HepG2 (cell line): Measurements from ENCODE around the gene CCDC85C. TPM values are rescaled to one million over a fixed set of nuclear protein-coding genes. Genes with fewer than 3 reads are reported as not detected.

Experiments used
- CCAR2 ChIP-seq: fragments of 200-400 bp; formaldehyde crosslinking; optimal IDR thresholded peaks from 2 replicates; pipeline ENCODE3; 2018; ENCODE audit warnings: low read depth, mild to moderate bottlenecking, low read length, moderate library complexity
- DRAP1 ChIP-seq: IDR thresholded peaks from 2 replicates; pipeline ENCODE4 v1.6.1; 2016; ENCODE audit warnings: missing genetic modification reagents, missing compliant biosample characterization
- EP300 ChIP-seq, 3 experiments: sonication (generic) in 1 of 3; formaldehyde crosslinking in 1 of 3; IDR thresholded peaks; 2 replicates each; pipeline versions ENCODE4 v1.5.1 to v1.6.1; 2011 to 2020; ENCODE audit warnings: low read depth in 2 of 3, low read length in 2 of 3, borderline replicate concordance in 1 of 3, improper control_type of control experiment in 1 of 3, mild to moderate bottlenecking in 1 of 3, missing genetic modification reagents in 1 of 3, moderate library complexity in 1 of 3
- MAX ChIP-seq: IDR thresholded peaks from 2 replicates; pipeline ENCODE4 v1.6.1; 2012; ENCODE audit warnings: inconsistent platforms
- MXD1 ChIP-seq: sonication (generic); formaldehyde crosslinking; IDR thresholded peaks from 2 replicates; pipeline ENCODE4 v1.4.0; 2020; ENCODE audit warnings: mild to moderate bottlenecking, missing genetic modification reagents
- PATZ1 ChIP-seq: sonication (generic); formaldehyde crosslinking; IDR thresholded peaks from 2 replicates; pipeline ENCODE4 v1.4.0; 2020; ENCODE audit warnings: missing genetic modification reagents
- RXRB ChIP-seq: IDR thresholded peaks from 2 replicates; pipeline ENCODE4 v1.6.1; 2016; ENCODE audit warnings: borderline replicate concordance, missing genetic modification reagents, missing compliant biosample characterization
- SALL1 ChIP-seq: sonication (generic); formaldehyde crosslinking; IDR thresholded peaks from 2 replicates; pipeline ENCODE4 v1.8.0; 2022; ENCODE audit warnings: mild to moderate bottlenecking, missing genetic modification reagents
- TBP ChIP-seq: sonication (generic); formaldehyde crosslinking; IDR thresholded peaks from 2 replicates; pipeline ENCODE4 v1.5.0; 2020; ENCODE audit warnings: missing genetic modification reagents
- TEF ChIP-seq: sonication (generic); formaldehyde crosslinking; IDR thresholded peaks from 2 replicates; pipeline ENCODE4 v1.5.0; 2020; ENCODE audit warnings: missing genetic modification reagents
- TFE3 ChIP-seq: IDR thresholded peaks from 2 replicates; pipeline ENCODE4 v1.6.1; 2016
- THRA ChIP-seq: sonication (generic); formaldehyde crosslinking; IDR thresholded peaks from 2 replicates; pipeline ENCODE4 v1.4.0; 2020; ENCODE audit warnings: missing genetic modification reagents, borderline replicate concordance
- ZFP91 ChIP-seq: sonication (generic); formaldehyde crosslinking; IDR thresholded peaks from 2 replicates; pipeline ENCODE4 v1.9.0; 2022; ENCODE audit warnings: missing genetic modification reagents, mild to moderate bottlenecking, borderline replicate concordance
- ZFX ChIP-seq: sonication (generic); formaldehyde crosslinking; IDR thresholded peaks from 2 replicates; pipeline ENCODE4 v1.4.0; 2020; ENCODE audit warnings: mild to moderate bottlenecking, low read depth, missing genetic modification reagents, moderate library complexity
- ZIK1 ChIP-seq: sonication (generic); formaldehyde crosslinking; IDR thresholded peaks from 2 replicates; pipeline ENCODE4 v1.5.0; 2020; ENCODE audit warnings: mild to moderate bottlenecking, low read depth, missing genetic modification reagents, borderline replicate concordance
- ZNF235 ChIP-seq: sonication (generic); formaldehyde crosslinking; IDR thresholded peaks from 2 replicates; pipeline ENCODE4 v1.8.1; 2023; ENCODE audit warnings: mild to moderate bottlenecking, missing genetic modification reagents, borderline replicate concordance
- ZNF292 ChIP-seq: sonication (generic); formaldehyde crosslinking; IDR thresholded peaks from 2 replicates; pipeline ENCODE4 v1.8.1; 2022; ENCODE audit warnings: mild to moderate bottlenecking, low read depth, missing genetic modification reagents, borderline replicate concordance
- ZNF460 ChIP-seq: sonication (generic); formaldehyde crosslinking; IDR thresholded peaks from 2 replicates; pipeline ENCODE4 v1.5.1; 2020; ENCODE audit warnings: missing genetic modification reagents, mild to moderate bottlenecking, borderline replicate concordance
- ZNF558 ChIP-seq: sonication (generic); formaldehyde crosslinking; IDR thresholded peaks from 2 replicates; pipeline ENCODE4 v1.9.0; 2022; ENCODE audit warnings: mild to moderate bottlenecking, missing genetic modification reagents, borderline replicate concordance
- polyA plus RNA-seq, 8 experiments: library from polyadenylated mRNA; depleted of rRNA in 3 of 8; stranded (reverse) in 7 of 8; unstranded in 1 of 8; fragments of >200 nt; fragmentation: Illumina TruSeq in 4 of 8; extraction: Trizol in 4 of 8; gene quantifications; 2 replicates each; pipeline versions ENCODE4 v1.2.1 to v1.2.3, GENCODE V29; 2011 to 2016; ENCODE audit warnings: low read depth in 4 of 8, missing spikeins in 1 of 8, mixed read lengths in 1 of 8; ENCODE audit not compliant: insufficient read depth in 1 of 8
- total RNA-seq, 5 experiments: library from RNA; depleted of rRNA; stranded (reverse); fragments of >200 nt; fragmentation: Illumina TruSeq; extraction: Trizol; gene quantifications; 2 replicates each; pipeline ENCODE4 v1.2.3, GENCODE V29; 2016; ENCODE audit warnings: low read depth in 1 of 5

The CCDC85C gene
- total and polyA plus RNA-seq, 2 of the 13 experiments (the other 11 are each of a cell fraction or from before 2014, with no cell fraction given): 18.8 to 43.8 TPM

GRCh38 chr14:99598774-99599173 lies 5.2 kb downstream of the CCDC85C start (continued):
- peak; percentile 28; the same call in 1 of the 2 replicates for TF ChIP-seq DRAP1 (CRISPR knock-in tag)
- no peak for TF ChIP-seq MXD1 (CRISPR knock-in tag)
- peak; percentile 54 for TF ChIP-seq ZFP91 (CRISPR knock-in tag)
- peak; percentile 73 for TF ChIP-seq RXRB (CRISPR knock-in tag)
- 0 out of 2 replicates have a peak, but pooled peaks have one; percentile 19 for TF ChIP-seq TEF
- TF ChIP-seq PATZ1: peak; percentile 86
- no peak for TF ChIP-seq ZNF460 (CRISPR knock-in tag)
- TF ChIP-seq TFE3 (CRISPR knock-in tag): peak; percentile 72
- peak; percentile 58; the same call in 1 of the 2 replicates for TF ChIP-seq ZFX (CRISPR knock-in tag)
- 0 out of 2 replicates have a peak, but pooled peaks have one; percentile 41 for TF ChIP-seq ZIK1 (CRISPR knock-in tag)
- TF ChIP-seq CCAR2: peak; percentile 55
- no peak for TF ChIP-seq ZNF558 (CRISPR knock-in tag)
- 0 out of 2 replicates have a peak, but pooled peaks have one; percentile 39 for TF ChIP-seq MAX
- TF ChIP-seq ZNF292 (CRISPR knock-in tag): peak; percentile 18; the same call in 1 of the 2 replicates
- TF ChIP-seq EP300 (IDR thresholded peaks at IDR 0.05; ENCODE audit: low read depth in 2 of 2, low read length in 2 of 2): peak in 1 of 2 experiments; percentile 71; a peak in 2 of 4 replicates
- TF ChIP-seq EP300 (CRISPR knock-in tag; IDR thresholded peaks at IDR 0.05; ENCODE audit: borderline replicate concordance): no peak
- TF ChIP-seq TBP: no peak
- peak; percentile 69; the same call in 1 of the 2 replicates for TF ChIP-seq THRA (CRISPR knock-in tag)
- no peak for TF ChIP-seq ZNF235 (CRISPR knock-in tag)
- TF ChIP-seq SALL1 (CRISPR knock-in tag): peak; percentile 54; the same call in 1 of the 2 replicates
